Measurements from ENCODE around the gene PLGRKT. TPM values are rescaled to one million over a fixed set of nuclear protein-coding genes. Genes with fewer than 3 reads are reported as not detected.

Gene PLGRKT
- total RNA-seq (2014; rRNA removed; shearing (Covaris generic)) (7.9 and 10.4 TPM in 2 replicates), total RNA-seq (2022) (26.1 and 26.2 TPM in 2 replicates), Bru-seq, nascent RNA (percentile 59 among the genes with signal in this experiment), BruChase-seq, experiment 1, labeled RNA remaining after a 6-hour chase (percentile 52 among the genes with signal in this experiment), BruChase-seq, experiment 2, labeled RNA remaining after a 2-hour chase (percentile 51 among the genes with signal in this experiment)
- long read RNA-seq, transcript PLGRKT-201 (6 exons, 932 nt): major isoform, 22 of 41 reads
- long read RNA-seq, partial matches to known transcripts: 11 of 41 reads
- long read RNA-seq, other reads (novel, unspliced or antisense): 8 of 41 reads

GRCh38 chr9:5437254-5438216, at the start of gene PLGRKT:
Gene PLGRKT (minus strand): TSS chr9:5437925. CDS start chr9:5431977, 5,948 bp downstream.
- H3K4me1 ChIP-seq (ENCODE audit: insufficient read depth, low read length, poor library complexity, severe bottlenecking): peaks cover 41% of the 10 kb centered on the region
- no peaks in the 10 kb centered on the region for H4K20me1 ChIP-seq (ENCODE audit: insufficient read depth, low read length)
- peak within 1 kb of the TSS; percentile 90 for H3K27ac ChIP-seq (ENCODE audit: low read depth, low read length, poor library complexity, severe bottlenecking)
- ChIA-PET CTCF (ENCODE audit: unreplicated experiment) (interaction anchor here (1.5 kb wide), 1 partner anchor 146 kb away, joined by 4 read pairs; no protein-coding TSS in a partner anchor), POLR2A (interaction anchor here (0.6 to 5.0 kb wide), 16 partner anchors 11 to 772 kb away, joined by 3 to 36 read pairs (median 6); partner anchors contain the start of genes AK3 and CD274)
- peak within 1 kb of the TSS; percentile 75 for H3K4me3 ChIP-seq (ENCODE audit: low read depth, low read length, poor library complexity, severe bottlenecking)
- H3K9me3 ChIP-seq (ENCODE audit: low read length): no peaks in the 10 kb centered on the region; the same call in 1 of the 2 replicates
- peak; percentile 97 for DNase-seq (ENCODE audit: low spot score)
- TF ChIP-seq EZH2phosphoT487 (IDR thresholded peaks at IDR 0.05; ENCODE audit: borderline replicate concordance, low read depth, low read length): no peak
- peak; percentile 54 for TF ChIP-seq CTCF (conservative IDR thresholded peaks at IDR 0.05; ENCODE audit: low read length)
- BruUV-seq (replicated peaks): TSS peak; percentile 84
- intact Hi-C loops (cut with micrococcal nuclease; ENCODE audit: unreplicated experiment): loop anchor here (2.0 to 5.0 kb wide), 12 partner anchors 50 to 775 kb away; partner anchors contain the start of genes AK3, CDC37L1, ERMP1 and JAK2
- peaks cover 3% of the 10 kb centered on the region; the same call in 1 of the 2 replicates for H3K79me2 ChIP-seq (ENCODE audit: insufficient read depth, low read depth, low read length)
- H3K9me2 ChIP-seq (ENCODE audit: insufficient read depth, low read length): no peaks in the 10 kb centered on the region
- peak within 1 kb of the TSS; percentile 85; the same call in 1 of the 2 replicates for H2AFZ ChIP-seq (ENCODE audit: low read length)
- peaks cover 13% of the 10 kb centered on the region for H3K36me3 ChIP-seq (ENCODE audit: insufficient read depth, low read length)
- H3K4me2 ChIP-seq (ENCODE audit: low read length): peak within 1 kb of the TSS; percentile 89

GRCh38 chr9:5486988-5487387, 49.3 kb upstream of the PLGRKT start:
- ChIA-PET CTCF (ENCODE audit: unreplicated experiment) (no interaction called here), POLR2A (interaction anchor here (1.2 kb wide), 1 partner anchor 24 kb away, joined by 3 read pairs; no protein-coding TSS in a partner anchor)
- Histone ChIP-seq H4K20me1 (ENCODE audit: insufficient read depth, low read length) (no peaks in the 10 kb centered on the region), H3K4me3 (ENCODE audit: low read depth, low read length, poor library complexity, severe bottlenecking) (no peak overlapping the region), H3K27ac (ENCODE audit: low read depth, low read length, poor library complexity, severe bottlenecking) (no peak overlapping the region), H3K4me1 (ENCODE audit: insufficient read depth, low read length, poor library complexity, severe bottlenecking) (no peaks in the 10 kb centered on the region), H3K4me2 (ENCODE audit: low read length) (no peak overlapping the region), H2AFZ (ENCODE audit: low read length) (no peak overlapping the region), H3K9me3 (ENCODE audit: low read length) (no peaks in the 10 kb centered on the region), H3K36me3 (ENCODE audit: insufficient read depth, low read length) (no peaks in the 10 kb centered on the region), H3K9me2 (ENCODE audit: insufficient read depth, low read length) (no peaks in the 10 kb centered on the region), H3K79me2 (ENCODE audit: insufficient read depth, low read depth, low read length) (no peaks in the 10 kb centered on the region)
- no peak for TF ChIP-seq EZH2phosphoT487 (IDR thresholded peaks at IDR 0.05; ENCODE audit: borderline replicate concordance, low read depth, low read length)
- TF ChIP-seq CTCF (conservative IDR thresholded peaks at IDR 0.05; ENCODE audit: low read length): no peak
- intact Hi-C loops (cut with micrococcal nuclease; ENCODE audit: unreplicated experiment): loop anchor here (5.0 kb wide), 1 partner anchor 50 kb away; the partner anchor contains the start of gene PLGRKT
- BruUV-seq (replicated peaks): no TSS peak
- DNase-seq (ENCODE audit: low spot score): no peak
